H1 (cell line): ENCODE measurements around the gene GRM4. TPM values are rescaled to one million over a fixed set of nuclear protein-coding genes. Genes with fewer than 3 reads are reported as not detected.
A peak's percentile ranks its signal among the peaks of the same experiment; 100 is the strongest.

Source experiments
- CTCF ChIA-PET: fragments of 300-600 bp; sonication (Branson Sonifier 250); formaldehyde crosslinking; loops from one replicate; lab custom pipeline; 2021; ENCODE audit not compliant: partially characterized antibody; lab: Charles Lee
- POLR2A ChIA-PET: fragments of 300-600 bp; sonication (Branson Sonifier 250); formaldehyde crosslinking; loops from one replicate; lab custom pipeline; 2021; ENCODE audit warnings: inconsistent platforms; ENCODE audit not compliant: partially characterized antibody; lab: Charles Lee
- DNase-seq, 2 experiments: peaks; one replicate each; pipeline versions ENCODE4 v3.0.0 to v3.0.0-alpha.2; 2010 to 2022; ENCODE audit warnings: low spot score in 2 of 2, low read depth in 1 of 2, mixed read lengths in 1 of 2
- FAIRE-seq: peaks from 2 replicates; lab custom pipeline; 2011; peaks lifted over from hg19 to GRCh38; lab: Jason Lieb, UNC
- H2AFZ ChIP-seq: 2 replicates; pipeline ENCODE4 v1.8.1; 2012; ENCODE audit warnings: low read length, inconsistent platforms
- H2AK5ac ChIP-seq: 2 replicates; pipeline ENCODE4 v1.6.1; 2013; ENCODE audit warnings: low read depth, low read length
- H2BK120ac ChIP-seq: replicated peaks from 2 replicates; pipeline ENCODE3; 2013; ENCODE audit warnings: low read depth, low read length, inconsistent platforms
- H2BK12ac ChIP-seq: 2 replicates; pipeline ENCODE4 v1.6.1; 2013; ENCODE audit warnings: low read depth, low read length
- H2BK15ac ChIP-seq: 2 replicates; pipeline ENCODE4 v1.6.1; 2013; ENCODE audit warnings: low read length
- H2BK20ac ChIP-seq: 2 replicates; pipeline ENCODE4 v1.6.1; 2013; ENCODE audit warnings: low read length
- H2BK5ac ChIP-seq: 2 replicates; pipeline ENCODE4 v1.6.1; 2013; ENCODE audit warnings: low read depth, low read length
- H3K14ac ChIP-seq: 2 replicates; pipeline ENCODE4 v1.6.1; 2013; ENCODE audit warnings: inconsistent platforms; ENCODE audit not compliant: insufficient read length
- H3K18ac ChIP-seq: 2 replicates; pipeline ENCODE4 v1.6.1; 2013; ENCODE audit warnings: low read length; ENCODE audit errors: extremely low read depth
- H3K23ac ChIP-seq: 2 replicates; pipeline ENCODE4 v1.6.1; 2013; ENCODE audit warnings: inconsistent platforms; ENCODE audit not compliant: insufficient read length
- H3K23me2 ChIP-seq: 2 replicates; pipeline ENCODE4 v1.6.1; 2013; ENCODE audit warnings: low read depth, low read length
- H3K27ac ChIP-seq: 2 replicates; pipeline ENCODE4 v1.6.1; 2011; ENCODE audit warnings: low read depth, low read length, inconsistent platforms
- H3K27me3 ChIP-seq, 4 experiments: replicated peaks in 1 of 4; 1 replicate in 1 of 4; 2 replicates in 3 of 4; pipeline versions ENCODE4 v1.6.1 to v1.8.1; 2011 to 2013; ENCODE audit warnings: low read length in 3 of 4, mild to moderate bottlenecking in 3 of 4, inconsistent platforms in 2 of 4, mixed read lengths in 2 of 4, moderate library complexity in 1 of 4; ENCODE audit not compliant: control insufficient read depth in 3 of 4, insufficient read depth in 3 of 4; ENCODE audit errors: extremely low read depth in 1 of 4
- H3K36me3 ChIP-seq, 4 experiments: 2 replicates each; pipeline versions ENCODE4 v1.6.1 to v1.8.1; 2011 to 2013; ENCODE audit warnings: mild to moderate bottlenecking in 4 of 4, low read length in 3 of 4, moderate library complexity in 2 of 4, control low read depth in 1 of 4, inconsistent platforms in 1 of 4; ENCODE audit not compliant: insufficient read depth in 4 of 4, control insufficient read depth in 2 of 4
- H3K4ac ChIP-seq: replicated peaks from 2 replicates; pipeline ENCODE3; 2013; ENCODE audit warnings: low read length, low read depth, mixed read lengths, inconsistent platforms; ENCODE audit not compliant: insufficient read length
- H3K4me1 ChIP-seq, 4 experiments: replicated peaks in 1 of 4; 1 replicate in 1 of 4; 2 replicates in 3 of 4; pipeline versions ENCODE4 v1.6.1 to v1.8.1; 2011 to 2013; ENCODE audit warnings: low read length in 3 of 4, inconsistent platforms in 2 of 4, mixed read lengths in 1 of 4; ENCODE audit not compliant: insufficient read depth in 4 of 4, control insufficient read depth in 3 of 4
- H3K4me2 ChIP-seq, 2 experiments: 2 replicates each; pipeline versions ENCODE4 v1.6.1 to v1.8.1; 2011 to 2013; ENCODE audit warnings: low read depth in 2 of 2, low read length in 2 of 2, control low read depth in 1 of 2, inconsistent platforms in 1 of 2, mild to moderate bottlenecking in 1 of 2; ENCODE audit not compliant: insufficient read depth in 1 of 2
- H3K4me3 ChIP-seq, 4 experiments: fragments of 200-600, 300-600 bp in 1 of 4; sonication (generic), shearing (Covaris generic), sonication (Bioruptor Twin) in 1 of 4; 2 replicates each; pipeline versions ENCODE4 v1.5.1 to v1.8.1; 2011 to 2016; ENCODE audit warnings: low read length in 4 of 4, low read depth in 3 of 4, control low read depth in 2 of 4, inconsistent platforms in 2 of 4, mild to moderate bottlenecking in 2 of 4, mixed read lengths in 1 of 4, moderate library complexity in 1 of 4; ENCODE audit not compliant: insufficient read depth in 2 of 4; ENCODE audit errors: extremely low read depth in 1 of 4
- H3K56ac ChIP-seq: replicated peaks from 2 replicates; pipeline ENCODE3; 2013; ENCODE audit warnings: low read depth, mild to moderate bottlenecking, mixed read lengths, low read length, inconsistent platforms; ENCODE audit not compliant: insufficient read length
- H3K79me1 ChIP-seq: 2 replicates; pipeline ENCODE4 v1.6.1; 2013; ENCODE audit warnings: low read depth, low read length, control low read depth
- H3K79me2 ChIP-seq, 2 experiments: 2 replicates each; pipeline versions ENCODE4 v1.6.1 to v1.8.1; 2012 to 2013; ENCODE audit warnings: low read length in 2 of 2, mild to moderate bottlenecking in 2 of 2, inconsistent platforms in 1 of 2; ENCODE audit not compliant: insufficient read depth in 2 of 2, control insufficient read depth in 1 of 2
- H3K9ac ChIP-seq, 4 experiments: replicated peaks in 1 of 4; 1 replicate in 1 of 4; 2 replicates in 3 of 4; pipeline versions ENCODE4 v1.6.1 to v1.8.1; 2011 to 2013; ENCODE audit warnings: low read depth in 3 of 4, low read length in 3 of 4, control low read depth in 2 of 4, mild to moderate bottlenecking in 2 of 4, moderate library complexity in 2 of 4, inconsistent platforms in 1 of 4; ENCODE audit errors: extremely low read depth in 1 of 4
- H3K9me3 ChIP-seq, 2 experiments: 2 replicates each; pipeline versions ENCODE4 v1.6.1 to v1.8.1; 2012 to 2013; ENCODE audit warnings: mild to moderate bottlenecking in 2 of 2, moderate library complexity in 2 of 2, control low read depth in 1 of 2, inconsistent platforms in 1 of 2, low read depth in 1 of 2, low read length in 1 of 2, mixed read lengths in 1 of 2; ENCODE audit not compliant: insufficient read depth in 2 of 2
- H4K20me1 ChIP-seq, 2 experiments: replicated peaks in 1 of 2; 2 replicates each; pipeline versions ENCODE3 to v1.8.1; 2011 to 2013; ENCODE audit warnings: inconsistent platforms in 2 of 2, low read length in 2 of 2, mild to moderate bottlenecking in 1 of 2; ENCODE audit not compliant: insufficient read depth in 2 of 2, control insufficient read depth in 1 of 2
- H4K5ac ChIP-seq: 2 replicates; pipeline ENCODE4 v1.6.1; 2013; ENCODE audit warnings: low read length, low read depth, mixed read lengths, inconsistent platforms; ENCODE audit not compliant: insufficient read length
- H4K8ac ChIP-seq: 2 replicates; pipeline ENCODE4 v1.8.0; 2013; ENCODE audit warnings: mild to moderate bottlenecking, moderate library complexity, low read length, inconsistent platforms; ENCODE audit not compliant: insufficient read depth; ENCODE audit errors: extremely low read depth
- H4K91ac ChIP-seq: replicated peaks from 2 replicates; pipeline ENCODE3; 2013; ENCODE audit warnings: low read length, mixed read lengths, inconsistent platforms; ENCODE audit not compliant: insufficient read length
- BRCA1 ChIP-seq: IDR thresholded peaks from 2 replicates; pipeline ENCODE4 v1.6.1; 2012; ENCODE audit warnings: low read depth, low read length, improper control_type of control experiment
- CBX5 ChIP-seq: fragments of 300-800, 300-1000 bp; sonication (generic); IDR thresholded peaks from 2 replicates; pipeline ENCODE4 v1.7.1; 2016; ENCODE audit warnings: antibody characterized with exemption, low read length, low read depth
- CBX8 ChIP-seq: fragments of 300-800, 300-1000 bp; sonication (generic); IDR thresholded peaks from 2 replicates; pipeline ENCODE4 v1.7.1; 2016; ENCODE audit warnings: low read depth, low read length, borderline replicate concordance
- CHD1 ChIP-seq: IDR thresholded peaks from 2 replicates; pipeline ENCODE4 v1.6.1; 2012; ENCODE audit warnings: low read depth, low read length, improper control_type of control experiment
- HDAC6 ChIP-seq: IDR thresholded peaks from one replicate; pipeline ENCODE4 v1.7.1; 2012; ENCODE audit warnings: low read depth, mild to moderate bottlenecking, inconsistent platforms, low read length, moderate library complexity
- PHF8 ChIP-seq: fragments of 200-600 bp; sonication (generic); conservative IDR thresholded peaks from 2 replicates; pipeline ENCODE4 v1.7.1; 2012; ENCODE audit warnings: low read depth, mild to moderate bottlenecking, inconsistent platforms, low read length, moderate library complexity
- RFX5 ChIP-seq: IDR thresholded peaks from 2 replicates; pipeline ENCODE4 v1.6.1; 2011; ENCODE audit warnings: low read depth, low read length, improper control_type of control experiment, borderline replicate concordance
- SIN3A ChIP-seq, 2 experiments: IDR thresholded peaks in 1 of 2; conservative IDR thresholded peaks in 1 of 2; 2 replicates each; pipeline ENCODE4 v1.6.1; 2011 to 2012; ENCODE audit warnings: low read length in 2 of 2, improper control_type of control experiment in 1 of 2, low read depth in 1 of 2, mild to moderate bottlenecking in 1 of 2
- SP1 ChIP-seq: IDR thresholded peaks from 2 replicates; pipeline ENCODE4 v1.6.1; 2011; ENCODE audit warnings: low read depth, low read length
- SP2 ChIP-seq: IDR thresholded peaks from 2 replicates; pipeline ENCODE4 v1.6.1; 2012; ENCODE audit warnings: mild to moderate bottlenecking, low read length, inconsistent platforms
- WGBS, 2 experiments: shearing (Covaris generic) in 1 of 2; methylation state at CpG; one replicate each; pipeline versions ENCODE4 v1.1.6 to v1.1.7; 2013 to 2015; ENCODE audit warnings: low lambda C conversion rate in 2 of 2, mixed read lengths in 2 of 2, inconsistent platforms in 1 of 2, low coverage in 1 of 2, missing lambda C conversion rate in 1 of 2; ENCODE audit not compliant: insufficient replicate concordance in 2 of 2, insufficient coverage in 1 of 2, insufficient read length in 1 of 2; ENCODE audit errors: extremely low coverage in 1 of 2, missing lambda C conversion rate in 1 of 2; 5-methylcytosine and 5-hydroxymethylcytosine counted together
- polyA plus RNA-seq, 7 experiments: library from polyadenylated mRNA; depleted of rRNA in 3 of 7; stranded (reverse) in 5 of 7; unstranded in 2 of 7; fragments of >200 nt in 5 of 7; fragments of 200-250 nt in 2 of 7; gene quantifications; 1 replicate in 5 of 7; 2 replicates in 1 of 7; 4 replicates in 1 of 7; pipeline versions ENCODE4 v1.2.1 to v1.2.3, GENCODE V29; 2011 to 2013; ENCODE audit warnings: missing spikeins in 2 of 7, mixed read lengths in 2 of 7
- total RNA-seq: library from RNA; stranded (reverse); fragmentation: NEBNext Ultra II Directional; extraction: Animal tissue kit (Norgen Biotek cat#: 25700); gene quantifications from 2 replicates; pipeline ENCODE4 v1.2.1, GENCODE V29; 2021
- TF ChIP-seq, protein P1 (sequence below): IDR thresholded peaks from 2 replicates; pipeline ENCODE4 v1.6.1; 2011; ENCODE audit warnings: low read depth, mild to moderate bottlenecking, low read length; ENCODE audit not compliant: insufficient read depth

The GRM4 gene
- total and polyA plus RNA-seq, 2 of the 8 experiments (the other 6 are each of a cell fraction or from before 2014, with no cell fraction given) = 19.6 to 21.5 TPM

DNA sequence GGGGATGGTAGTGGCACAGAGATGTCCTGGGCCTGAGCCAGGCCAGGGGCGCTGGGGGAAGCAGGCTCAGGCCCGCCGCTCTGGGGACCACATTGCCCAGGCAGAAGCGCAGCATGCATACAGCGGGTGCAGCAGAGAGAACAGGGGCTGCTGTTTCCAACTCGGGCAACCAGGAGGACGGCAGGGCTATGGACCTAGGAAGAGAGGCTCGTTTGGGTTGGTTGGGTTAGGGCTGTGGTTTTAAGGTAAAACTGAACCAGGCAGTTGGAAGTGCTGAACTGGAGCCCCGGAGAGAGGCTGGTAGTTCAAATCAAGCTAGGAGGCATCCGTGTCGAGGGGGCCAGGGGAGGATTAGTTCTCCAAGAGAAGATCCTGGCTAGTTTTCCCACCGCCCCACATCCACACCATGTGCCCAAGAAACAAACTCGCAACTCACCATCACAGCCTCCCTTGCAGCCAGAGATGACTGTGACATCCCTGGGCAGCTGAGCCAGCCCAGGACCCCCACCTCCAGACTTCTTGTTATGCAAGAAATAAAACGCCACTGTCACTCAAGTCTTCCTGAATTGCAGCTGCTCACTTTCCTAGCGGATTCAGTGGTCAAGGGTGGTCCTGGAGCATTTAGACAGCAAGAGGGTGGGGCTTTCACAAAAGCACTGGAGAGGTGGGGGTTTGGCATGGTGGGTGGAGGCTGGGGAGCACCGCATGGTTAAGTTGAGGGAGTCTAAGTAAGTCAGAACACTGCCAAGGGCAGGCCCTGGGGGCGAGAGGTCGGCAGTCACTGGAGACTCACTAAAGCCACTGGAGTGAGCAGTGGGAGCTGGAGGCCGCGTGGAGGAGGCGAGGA, 161.2 kb downstream of the GRM4 start:
- no peak for FAIRE-seq
- no peak overlapping the region for H3K4ac ChIP-seq
- POLR2A ChIA-PET = no interaction called here
- TF ChIP-seq CHD1 = no peak
- no peak for TF ChIP-seq SP2
- TF ChIP-seq SP1 = no peak
- TF ChIP-seq, protein P1, sequence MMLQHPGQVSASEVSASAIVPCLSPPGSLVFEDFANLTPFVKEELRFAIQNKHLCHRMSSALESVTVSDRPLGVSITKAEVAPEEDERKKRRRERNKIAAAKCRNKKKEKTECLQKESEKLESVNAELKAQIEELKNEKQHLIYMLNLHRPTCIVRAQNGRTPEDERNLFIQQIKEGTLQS = no peak
- no peak for TF ChIP-seq HDAC6
- TF ChIP-seq RFX5 = no peak
- TF ChIP-seq CBX5 = no peak
- TF ChIP-seq BRCA1 = no peak
- no peak for TF ChIP-seq PHF8
- no peak for TF ChIP-seq CBX8
- TF ChIP-seq SIN3A (conservative IDR thresholded peaks at IDR 0.05 in 1 of 2, IDR thresholded peaks at IDR 0.05 in 1 of 2; ENCODE audit: low read depth in 1 of 2, low read length in 2 of 2) = no peak

More for the DNA sequence above, 161.2 kb downstream of the GRM4 start:
- Histone ChIP-seq H2BK15ac (no peak overlapping the region), H2BK5ac (no peak overlapping the region), H3K56ac (no peak overlapping the region), H3K14ac (no peak overlapping the region), H3K79me2 (no peaks in the 10 kb centered on the region), H3K27me3 (peaks cover 0 to 2% (median 0%) of the 10 kb centered on the region in 4 experiments; a peak in 1 of 7 replicates), H3K79me1 (no peaks in the 10 kb centered on the region), H3K9ac (no peak overlapping the region), H4K5ac (no peak overlapping the region), H2BK12ac (0 out of 2 replicates have a peak overlapping the region, but pooled peaks have one; percentile 17), H3K9me3 (no peaks in the 10 kb centered on the region), H2BK20ac (no peak overlapping the region), H3K18ac (peak overlapping the region; percentile 32; the same call in 1 of the 2 replicates), H3K4me2 (no peak overlapping the region), H3K4me1 (peaks cover 0 to 10% (median 4%) of the 10 kb centered on the region in 4 experiments; a peak in 2 of 7 replicates), H4K20me1 (no peaks in the 10 kb centered on the region), H2AK5ac (no peak overlapping the region), H4K8ac (0 out of 2 replicates have a peak overlapping the region, but pooled peaks have one; percentile 45), H3K23me2 (no peaks in the 10 kb centered on the region), H3K27ac (no peak overlapping the region), H2AFZ (no peak overlapping the region), H3K4me3 (no peak overlapping the region), H2BK120ac (no peak overlapping the region), H4K91ac (no peak overlapping the region), H3K36me3 (no peaks in the 10 kb centered on the region), H3K23ac (no peak overlapping the region)
- WGBS, 2 experiments = 84% methylated on average over 20 of the region's 21 CpGs; no CpG with 5 or more reads in 1 of the 2 experiments
- CTCF ChIA-PET = interaction anchor here (0.6 to 6.8 kb wide), 10 partner anchors 8 to 217 kb away, joined by 3 to 47 read pairs (median 4); no protein-coding TSS in a partner anchor
- peak in 1 of 2 experiments; percentile 42 for DNase-seq
